HepG2 (cell line): ENCODE results near the gene RNF11. TPM values are rescaled to one million over a fixed set of nuclear protein-coding genes. Genes with fewer than 3 reads are reported as not detected.

Experiments
- ATAC-seq: fragments of 200-7000 bp; cut with Tn5 transposase; 3 replicates; pipeline ENCODE4 v1.9.1; 2020; ENCODE audit warnings: mild to moderate bottlenecking, moderate library complexity
- BruUV-seq: library from RNA; stranded (reverse); fragments of 400-500 nt; replicated peaks from 2 replicates; lab custom pipeline; 2021; lab: Mats Ljungman, UMichigan
- CTCF ChIA-PET: fragments of 300-600 bp; formaldehyde crosslinking; extraction: SDS; loops from one replicate; lab custom pipeline; 2021; ENCODE audit warnings: low total read pairs, inconsistent platforms, low intra/inter-chr PET ratio; lab: Yijun Ruan, JAX
- POLR2A ChIA-PET: fragments of 350-600 bp; sonication (Branson Sonifier 250); formaldehyde crosslinking; loops from one replicate; lab custom pipeline; 2020; ENCODE audit warnings: antibody characterized with exemption, inconsistent platforms; lab: Yijun Ruan, JAX
- DNase-seq: peaks from one replicate; pipeline ENCODE4 v3.0.0-alpha.2; 2015; ENCODE audit warnings: low spot score
- FAIRE-seq: peaks from 3 replicates; lab custom pipeline; 2011; peaks lifted over from hg19 to GRCh38; lab: Jason Lieb, UNC
- H2AFZ ChIP-seq: one replicate; pipeline ENCODE4 v1.6.1; 2011; ENCODE audit warnings: low read length, inconsistent platforms
- H3K27ac ChIP-seq: fragments of 300-600 bp; 3 replicates; pipeline ENCODE4 v1.8.0; 2011; ENCODE audit warnings: mixed run types, mild to moderate bottlenecking, mixed read lengths, low read length, inconsistent platforms; ENCODE audit not compliant: insufficient read depth; ENCODE audit errors: extremely low read length
- H3K27me3 ChIP-seq, 2 experiments: fragments of 200-600 bp in 1 of 2; 2 replicates in 1 of 2; 3 replicates in 1 of 2; pipeline versions ENCODE4 v1.6.0 to v1.8.0; 2011; ENCODE audit warnings: low read length in 2 of 2, mild to moderate bottlenecking in 2 of 2, moderate library complexity in 2 of 2, inconsistent platforms in 1 of 2; ENCODE audit not compliant: insufficient read depth in 2 of 2, control insufficient read depth in 1 of 2
- H3K36me3 ChIP-seq, 2 experiments: fragments of 200-600 bp in 1 of 2; replicated peaks in 1 of 2; 2 replicates in 1 of 2; 3 replicates in 1 of 2; pipeline versions ENCODE4 v1.5.1 to v1.8.0; 2011; ENCODE audit warnings: low read length in 2 of 2, inconsistent platforms in 1 of 2; ENCODE audit not compliant: insufficient read depth in 2 of 2, control insufficient read depth in 1 of 2
- H3K4me1 ChIP-seq: 2 replicates; pipeline ENCODE4 v1.5.1; 2012; ENCODE audit warnings: low read length, inconsistent platforms; ENCODE audit not compliant: insufficient read depth
- H3K4me2 ChIP-seq: 2 replicates; pipeline ENCODE4 v1.6.0; 2011; ENCODE audit warnings: low read depth, low read length, inconsistent platforms
- H3K4me3 ChIP-seq, 3 experiments: fragments of 200-600 bp in 1 of 3; sonication (generic), shearing (Covaris generic) in 1 of 3; replicated peaks in 1 of 3; 2 replicates each; pipeline ENCODE4 v1.5.1; 2011 to 2016; ENCODE audit warnings: low read length in 3 of 3, inconsistent platforms in 2 of 3, low read depth in 2 of 3, mild to moderate bottlenecking in 2 of 3, control low read depth in 1 of 3, mixed read lengths in 1 of 3; ENCODE audit not compliant: insufficient read depth in 1 of 3
- H3K79me2 ChIP-seq: one replicate; pipeline ENCODE4 v1.6.1; 2011; ENCODE audit warnings: low read length, inconsistent platforms; ENCODE audit not compliant: insufficient read depth
- H3K9ac ChIP-seq: 2 replicates; pipeline ENCODE4 v1.6.0; 2011; ENCODE audit warnings: mild to moderate bottlenecking, low read depth, low read length, inconsistent platforms; ENCODE audit not compliant: insufficient read depth
- H3K9me3 ChIP-seq: 2 replicates; pipeline ENCODE4 v1.5.1; 2012; ENCODE audit warnings: mild to moderate bottlenecking, low read length
- H4K20me1 ChIP-seq: 2 replicates; pipeline ENCODE4 v1.6.0; 2011; ENCODE audit warnings: inconsistent platforms, mild to moderate bottlenecking, low read length, moderate library complexity; ENCODE audit not compliant: insufficient read depth
- MLX ChIP-seq: IDR thresholded peaks from 2 replicates; pipeline ENCODE4 v1.6.1; 2016
- ZBTB39 ChIP-seq: sonication (generic); formaldehyde crosslinking; IDR thresholded peaks from 2 replicates; pipeline ENCODE4 v1.5.0; 2020; ENCODE audit warnings: missing genetic modification reagents
- WGBS: methylation state at CpG from one replicate; pipeline ENCODE4 v1.1.6; 2017; ENCODE audit warnings: low lambda C conversion rate; 5-methylcytosine and 5-hydroxymethylcytosine counted together
- in situ Hi-C: cut with HindIII; loops from 2 replicates; pipeline ENCODE4 v1.10.0; 2017; ENCODE audit warnings: low pct_unique_long_range_greater_than_20kb; ENCODE audit not compliant: extremely low pct_ligation_motif_present
- intact Hi-C: fragments of 100-400 bp; cut with micrococcal nuclease; formaldehyde crosslinking; loops from one replicate; pipeline ENCODE4 v1.10.0; 2022; ENCODE audit not compliant: unreplicated experiment
- polyA plus RNA-seq, 8 experiments: library from polyadenylated mRNA; depleted of rRNA in 3 of 8; stranded (reverse) in 7 of 8; unstranded in 1 of 8; fragments of >200 nt; fragmentation: Illumina TruSeq in 4 of 8; extraction: Trizol in 4 of 8; gene quantifications; 2 replicates each; pipeline versions ENCODE4 v1.2.1 to v1.2.3, GENCODE V29; 2011 to 2016; ENCODE audit warnings: low read depth in 4 of 8, missing spikeins in 1 of 8, mixed read lengths in 1 of 8; ENCODE audit not compliant: insufficient read depth in 1 of 8
- total RNA-seq, 5 experiments: library from RNA; depleted of rRNA; stranded (reverse); fragments of >200 nt; fragmentation: Illumina TruSeq; extraction: Trizol; gene quantifications; 2 replicates each; pipeline ENCODE4 v1.2.3, GENCODE V29; 2016; ENCODE audit warnings: low read depth in 1 of 5
- TF ChIP-seq, protein P1 (sequence below): sonication (generic); formaldehyde crosslinking; IDR thresholded peaks from 2 replicates; pipeline ENCODE4 v1.4.0; 2020; ENCODE audit warnings: missing genetic modification reagents

Gene RNF11
- total and polyA plus RNA-seq, 2 of the 13 experiments (the other 11 are each of a cell fraction or from before 2014, with no cell fraction given) = 41.2 to 48.8 TPM

DNA sequence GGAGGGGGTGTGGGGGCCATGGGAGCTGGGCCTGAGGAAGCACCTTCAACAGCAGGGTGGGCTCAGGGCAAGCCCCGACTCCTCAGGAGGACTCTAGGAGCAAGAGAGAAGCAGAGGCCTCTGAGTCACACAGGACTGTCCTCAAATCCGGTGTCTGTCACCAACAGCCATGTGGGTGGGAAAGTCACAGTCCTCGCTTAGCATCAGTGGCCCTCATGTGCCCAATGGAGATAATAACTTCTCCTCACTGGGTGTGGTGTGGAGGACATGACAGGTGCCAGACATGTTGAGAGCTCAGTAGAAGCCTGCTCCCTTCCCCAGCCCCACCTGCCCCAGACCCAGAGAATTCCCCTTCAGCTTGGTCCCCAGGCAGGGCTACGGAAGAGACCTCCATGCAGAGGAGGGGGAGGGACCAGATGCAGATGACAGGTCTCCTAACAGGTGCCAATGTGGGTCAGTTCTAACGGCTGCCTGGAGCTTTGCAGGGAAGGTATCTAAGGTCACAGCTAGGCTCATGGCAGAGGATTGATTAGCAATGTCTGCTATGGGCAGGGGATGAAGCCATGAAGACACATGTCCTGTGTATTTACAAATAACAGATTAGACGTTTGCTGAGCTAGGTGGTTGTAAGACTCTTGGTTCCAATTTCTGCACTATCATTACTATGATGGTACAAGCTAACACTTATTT, 64.1 kb downstream of the RNF11 start:
- Histone ChIP-seq H3K4me1 (peaks cover 43% of the 10 kb centered on the region), H3K79me2 (no peaks in the 10 kb centered on the region), H3K4me3 (no peak overlapping the region), H4K20me1 (no peaks in the 10 kb centered on the region), H3K27me3 (no peaks in the 10 kb centered on the region; a peak in 2 of 5 replicates), H3K4me2 (no peak overlapping the region), H2AFZ (no peak overlapping the region), H3K9me3 (no peaks in the 10 kb centered on the region), H3K27ac (no peak overlapping the region), H3K9ac (no peak overlapping the region), H3K36me3 (no peaks in the 10 kb centered on the region)
- WGBS = 67% methylated on average over 3 of the region's 6 CpGs
- FAIRE-seq (no peak), ATAC-seq (no peak), DNase-seq (no peak)
- no TSS peak for BruUV-seq
- POLR2A ChIA-PET = no interaction called here
- intact Hi-C loops = no loop called here
- CTCF ChIA-PET = no interaction called here
- TF ChIP-seq MLX (CRISPR knock-in tag) (no peak), ZBTB39 (CRISPR knock-in tag) (no peak)
- TF ChIP-seq, protein P1, sequence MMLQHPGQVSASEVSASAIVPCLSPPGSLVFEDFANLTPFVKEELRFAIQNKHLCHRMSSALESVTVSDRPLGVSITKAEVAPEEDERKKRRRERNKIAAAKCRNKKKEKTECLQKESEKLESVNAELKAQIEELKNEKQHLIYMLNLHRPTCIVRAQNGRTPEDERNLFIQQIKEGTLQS (CRISPR knock-in tag) = no peak
- in situ Hi-C loops = no loop called here
